Measurements from ENCODE around the gene TRIM3.
"Not testable (repeated sequence)": the region's sequence is repeated elsewhere in the genome, so short reads cannot be mapped to it uniquely, and the experiment has no call there.

TRIM3 gene

GRCh38 chr11:6473451-6474412, at the start of gene TRIM3:
TRIM3 (minus strand) TSS chr11:6473941; CDS start chr11:6465695, 8,246 bp downstream.
- DNase-seq (ENCODE audit: low read depth, low spot score) = peak; percentile 24
- H3K27ac ChIP-seq = peak within 1 kb of the TSS; percentile 87

GRCh38 chr11:6523253-6523652, 49.5 kb upstream of the TRIM3 start:
- H3K27ac ChIP-seq = peak overlapping the region; percentile 32
- DNase-seq (ENCODE audit: low read depth, low spot score) = peak; percentile 57

GRCh38 chr11:6521946-6522345, 48.2 kb upstream of the TRIM3 start:
- H3K27ac ChIP-seq; DNase-seq (ENCODE audit: low read depth, low spot score): not testable (repeated sequence)

- no peak overlapping the region for H3K27ac ChIP-seq
- DNase-seq (ENCODE audit: low read depth, low spot score) = no peak
Observed at GRCh38 chr11:6520265-6520664, 46.5 kb upstream of the TRIM3 start.

- DNase-seq (ENCODE audit: low read depth, low spot score) = no peak
- no peak overlapping the region for H3K27ac ChIP-seq
Observed at GRCh38 chr11:6516865-6517264, 43.1 kb upstream of the TRIM3 start.

- H3K27ac ChIP-seq = peak overlapping the region; percentile 51
- peak; percentile 24 for DNase-seq (ENCODE audit: low read depth, low spot score)
Observed at GRCh38 chr11:6505577-6506240, 32.0 kb upstream of the TRIM3 start.

- DNase-seq (ENCODE audit: low read depth, low spot score) = no peak
- H3K27ac ChIP-seq = peak overlapping the region; percentile 51
Observed at GRCh38 chr11:6504166-6504565, 30.4 kb upstream of the TRIM3 start.

GRCh38 chr11:6502382-6502781, 28.6 kb upstream of the TRIM3 start:
- no peak for DNase-seq (ENCODE audit: low read depth, low spot score)
- peak overlapping the region; percentile 51 for H3K27ac ChIP-seq

- H3K27ac ChIP-seq = no peak overlapping the region
- DNase-seq (ENCODE audit: low read depth, low spot score) = no peak
Observed at GRCh38 chr11:6498544-6498943, 24.8 kb upstream of the TRIM3 start.

GRCh38 chr11:6498121-6498520, 24.4 kb upstream of the TRIM3 start:
- no peak for DNase-seq (ENCODE audit: low read depth, low spot score)
- H3K27ac ChIP-seq = no peak overlapping the region

- no peak for DNase-seq (ENCODE audit: low read depth, low spot score)
- no peak within 1 kb of the TSS for H3K27ac ChIP-seq
Observed at GRCh38 chr11:6497069-6497839, 23.5 kb upstream of the TRIM3 start, which contains the start of gene DNHD1. DNHD1 (plus strand) TSS chr11:6497280; CDS start chr11:6498216, 936 bp downstream.

- no peak overlapping the region for H3K27ac ChIP-seq
- DNase-seq (ENCODE audit: low read depth, low spot score) = no peak
Observed at GRCh38 chr11:6489306-6489705, 15.6 kb upstream of the TRIM3 start.

GRCh38 chr11:6488821-6489220, 15.1 kb upstream of the TRIM3 start:
- DNase-seq (ENCODE audit: low read depth, low spot score) = no peak
- no peak overlapping the region for H3K27ac ChIP-seq

- no peak for DNase-seq (ENCODE audit: low read depth, low spot score)
- H3K27ac ChIP-seq = no peak overlapping the region
Observed at GRCh38 chr11:6488342-6488741, 14.6 kb upstream of the TRIM3 start.

- DNase-seq (ENCODE audit: low read depth, low spot score) = no peak
- H3K27ac ChIP-seq = no peak overlapping the region
Observed at GRCh38 chr11:6486938-6487337, 13.2 kb upstream of the TRIM3 start.

- H3K27ac ChIP-seq = no peak overlapping the region
- no peak for DNase-seq (ENCODE audit: low read depth, low spot score)
Observed at GRCh38 chr11:6486256-6486655, 12.5 kb upstream of the TRIM3 start.

GRCh38 chr11:6485661-6486060, 11.9 kb upstream of the TRIM3 start:
- H3K27ac ChIP-seq = no peak overlapping the region
- no peak for DNase-seq (ENCODE audit: low read depth, low spot score)

GRCh38 chr11:6483015-6483414, 9.3 kb upstream of the TRIM3 start:
- DNase-seq (ENCODE audit: low read depth, low spot score) = no peak
- no peak overlapping the region for H3K27ac ChIP-seq

GRCh38 chr11:6482441-6482840, 8.7 kb upstream of the TRIM3 start:
- H3K27ac ChIP-seq = peak overlapping the region; percentile 84
- no peak for DNase-seq (ENCODE audit: low read depth, low spot score)

- DNase-seq (ENCODE audit: low read depth, low spot score) = no peak
- peak overlapping the region; percentile 84 for H3K27ac ChIP-seq
Observed at GRCh38 chr11:6481924-6482275, 8.2 kb upstream of the TRIM3 start.
